ENCODE data around the gene WASHC2A.
"Not testable (repeated sequence)": the region's sequence is repeated elsewhere in the genome, so short reads cannot be mapped to it uniquely, and the experiment has no call there.

DNA sequence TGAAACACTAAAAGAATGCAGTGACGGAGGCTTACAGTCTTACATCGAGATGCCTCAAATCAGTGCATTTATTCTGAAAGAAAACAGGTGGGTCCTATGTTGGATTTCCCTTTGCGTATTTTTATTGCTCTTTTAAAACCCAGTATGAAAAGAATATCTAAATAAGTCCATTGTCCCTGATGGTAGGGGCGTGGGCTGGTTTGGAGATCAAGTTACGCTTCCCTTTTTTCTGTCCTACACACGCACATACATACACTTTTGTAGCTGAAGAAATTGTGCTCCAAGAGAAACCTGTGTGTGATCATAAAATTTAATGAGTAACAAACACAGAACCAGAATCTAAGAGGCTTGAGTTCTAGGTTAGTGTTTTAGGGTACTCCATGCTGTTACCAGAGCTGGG is 64.6 kb downstream of the WASHC2A start:
- TF ChIP-seq POLR2A (IDR thresholded peaks at IDR 0.05; ENCODE audit: low read length); GATA1 (IDR thresholded peaks at IDR 0.05; ENCODE audit: low read depth, low read length): not testable (repeated sequence)

Measured in erythroblast (primary cell).